Heart left ventricle (tissue), 16 donors: ENCODE measurements around the gene GALNT2. TPM values are rescaled to one million over a fixed set of nuclear protein-coding genes. Genes with fewer than 3 reads are reported as not detected.

Experiments
- ATAC-seq, 4 donors: fragments of 200-7000 bp; cut with Tn5 transposase; one replicate each; pipeline ENCODE4 v1.9.1; 2020 to 2022; ENCODE audit warnings: moderate library complexity in 4 of 4, mild to moderate bottlenecking in 3 of 4, moderate number of reproducible peaks in 1 of 4
- DNase-seq, 5 donors: peaks; one replicate each; pipeline ENCODE4 v3.0.0-alpha.2; 2020
- H3K27ac ChIP-seq, 12 donors: fragments of 200-600 bp; sonication (generic) in 4 of 12; one replicate each; pipeline versions ENCODE4 v1.5.0 to v1.8.0; 2016 to 2022; ENCODE audit warnings: mild to moderate bottlenecking in 2 of 12
- H3K27me3 ChIP-seq, 9 donors: fragments of 200-600 bp; sonication (generic) in 2 of 9; one replicate each; pipeline versions ENCODE4 v1.5.1 to v1.8.0; 2016 to 2022; ENCODE audit warnings: mild to moderate bottlenecking in 3 of 9
- H3K36me3 ChIP-seq, 9 donors: fragments of 200-600 bp; sonication (generic) in 2 of 9; one replicate each; pipeline versions ENCODE4 v1.5.0 to v1.8.0; 2018 to 2022; ENCODE audit warnings: mild to moderate bottlenecking in 2 of 9
- H3K4me1 ChIP-seq, 12 donors: fragments of 200-600 bp; sonication (generic) in 4 of 12; one replicate each; pipeline versions ENCODE4 v1.5.0 to v1.8.0; 2016 to 2022; ENCODE audit warnings: mild to moderate bottlenecking in 3 of 12
- H3K4me3 ChIP-seq, 12 donors: fragments of 200-600 bp; sonication (generic) in 4 of 12; one replicate each; pipeline versions ENCODE4 v1.5.0 to v1.8.0; 2017 to 2022; ENCODE audit warnings: mild to moderate bottlenecking in 9 of 12, moderate library complexity in 4 of 12
- H3K9me3 ChIP-seq, 12 donors: fragments of 200-600 bp; sonication (generic) in 4 of 12; one replicate each; pipeline versions ENCODE4 v1.5.0 to v1.8.0; 2016 to 2022; ENCODE audit warnings: mild to moderate bottlenecking in 1 of 12
- POLR2A ChIP-seq, 2 donors: fragments of 450-650 bp; IDR thresholded peaks; one replicate each; pipeline ENCODE4 v1.6.1; 2017; ENCODE audit warnings: antibody characterized with exemption in 2 of 2, mild to moderate bottlenecking in 2 of 2, moderate library complexity in 2 of 2
- WGBS, 4 donors: extraction: QIAGEN DNeasy Blood & Tissue Kit in 2 of 4; methylation state at CpG; one replicate each; pipeline versions ENCODE4 v1.1.5 to v1.1.7; 2013 to 2018; 5-methylcytosine and 5-hydroxymethylcytosine counted together
- intact Hi-C, 10 donors: fragments of 100-400 bp; cut with DNase I; formaldehyde crosslinking; loops; one replicate each; pipeline versions ENCODE4 v1.11.1 to v1.14.2; 2022
- polyA plus RNA-seq, 2 donors: library from polyadenylated mRNA; stranded (reverse); fragments of 200-250 nt; gene quantifications; one replicate each; pipeline ENCODE4 v1.2.3, GENCODE V29; 2013
- total RNA-seq, 9 donors: library from RNA; depleted of rRNA in 2 of 9; stranded (reverse); fragments of >200 nt in 2 of 9; fragmentation: NEBNext Ultra II Directional in 3 of 9; extraction: Animal tissue kit (Norgen Biotek cat#: 25700) in 3 of 9; gene quantifications; one replicate each; pipeline versions ENCODE4 v1.1.0 to v1.2.4, GENCODE V29; 2016 to 2023
- TF ChIP-seq, protein P1 (sequence below), 12 donors: fragments of 200-600 bp; sonication (generic) in 4 of 12; IDR thresholded peaks; one replicate each; pipeline versions ENCODE4 v1.5.0 to v1.8.0; 2018 to 2022; ENCODE audit warnings: antibody characterized with exemption in 12 of 12, mild to moderate bottlenecking in 5 of 12
- donor health status: ischemic (EF 13 %, LVEDD 7.1; RV severe dilation, severe dysfunction).
- donor health status: healthy with polysubstance abuse.
- donor health status: DM: no; HTN: yes; CAD: no.
- donor health status: DM: no; HTN: no; CAD: no.
- donor health status: ischemic (EF 25% LVEDD 6.9; RV normal size, moderate dysfunction).
- donor health status: ischemic (EF 25% LVEDD 5.7; RV mildly dilated, moderate dysfunction).
- donor health status: healthy.
- donor health status: DM: yes; HTN: yes; CAD: no.
- donor health status: ischemic (EF 35%, LVEDD 5.7; RV mildly dilated, moderate dysfunction).
- donor health status: nonischemic (EF 11% LVEDD 7.7; RV severe dilation, severe dysfunction).
- donor health status: DM: yes; HTN: yes; CAD: no.
- donor health status: PGD.
- donor health status: ischemic (EF 29% LVEDD 5.4; RV normal size, mild dysfunction).
- donor health status: nonischemic (EF 23%, LVEDD 6.1; RV moderate dilation, normal function).

GALNT2 gene
- total and polyA plus RNA-seq, 11 donors = 10.1 to 44.9 (median 31.6) TPM

DNA sequence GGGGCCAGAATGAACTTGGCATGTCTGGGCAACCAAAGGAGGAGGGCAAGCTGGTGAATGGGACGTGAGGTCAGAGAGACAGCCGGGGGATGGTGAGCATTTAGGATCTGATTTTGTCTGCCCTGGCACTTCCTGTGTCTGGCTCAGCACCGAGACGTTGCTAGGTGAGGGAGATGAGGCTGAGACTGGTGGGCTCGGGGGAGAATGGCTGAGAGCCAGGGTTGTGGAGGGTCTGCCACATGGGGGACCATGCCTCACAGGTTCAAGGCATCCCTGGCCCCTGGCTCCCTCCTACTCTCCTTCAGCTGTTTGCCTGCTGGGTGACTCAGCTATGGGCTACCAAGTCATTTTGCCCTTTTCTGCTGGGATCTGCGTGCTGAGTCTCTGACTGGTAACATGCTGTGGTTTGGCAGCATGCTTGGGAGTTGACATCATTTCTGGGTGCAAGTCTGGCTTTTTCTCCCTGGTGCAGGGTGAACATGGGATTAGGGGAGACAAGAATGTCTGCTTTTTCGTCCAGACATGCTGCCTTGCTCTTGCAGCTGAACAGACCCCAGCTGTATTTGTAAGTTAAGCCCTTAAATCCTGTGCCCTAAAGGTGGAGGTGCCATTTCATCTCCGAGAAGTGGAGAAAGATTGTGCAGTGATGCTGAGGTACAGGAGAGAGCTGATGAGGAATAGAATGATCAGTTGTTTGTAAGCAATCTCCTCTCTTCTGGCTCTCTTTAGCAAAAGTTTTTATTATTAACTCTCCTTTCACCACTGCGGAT, 17.6 kb downstream of the GALNT2 start:
- ATAC-seq = peak in 3 of 4 donors; percentile 16 to 79 (median 77)
- H3K27me3 ChIP-seq = no peaks in the 10 kb centered on the region
- peak in 2 of 5 donors; percentile 63 to 75 for DNase-seq
- intact Hi-C loops = loop anchor here in 1 of 10 donors (10.0 kb wide), 1 partner anchor 420 kb away; no protein-coding TSS in a partner anchor
- 71 to 79% (median 73%) methylated on average over 9 of the region's 9 CpGs for WGBS, 4 donors
- H3K4me3 ChIP-seq = no peak overlapping the region
- no peaks in the 10 kb centered on the region for H3K9me3 ChIP-seq
- peaks cover 0 to 12% (median 4%) of the 10 kb centered on the region in 9 donors for H3K36me3 ChIP-seq
- TF ChIP-seq, protein P1, sequence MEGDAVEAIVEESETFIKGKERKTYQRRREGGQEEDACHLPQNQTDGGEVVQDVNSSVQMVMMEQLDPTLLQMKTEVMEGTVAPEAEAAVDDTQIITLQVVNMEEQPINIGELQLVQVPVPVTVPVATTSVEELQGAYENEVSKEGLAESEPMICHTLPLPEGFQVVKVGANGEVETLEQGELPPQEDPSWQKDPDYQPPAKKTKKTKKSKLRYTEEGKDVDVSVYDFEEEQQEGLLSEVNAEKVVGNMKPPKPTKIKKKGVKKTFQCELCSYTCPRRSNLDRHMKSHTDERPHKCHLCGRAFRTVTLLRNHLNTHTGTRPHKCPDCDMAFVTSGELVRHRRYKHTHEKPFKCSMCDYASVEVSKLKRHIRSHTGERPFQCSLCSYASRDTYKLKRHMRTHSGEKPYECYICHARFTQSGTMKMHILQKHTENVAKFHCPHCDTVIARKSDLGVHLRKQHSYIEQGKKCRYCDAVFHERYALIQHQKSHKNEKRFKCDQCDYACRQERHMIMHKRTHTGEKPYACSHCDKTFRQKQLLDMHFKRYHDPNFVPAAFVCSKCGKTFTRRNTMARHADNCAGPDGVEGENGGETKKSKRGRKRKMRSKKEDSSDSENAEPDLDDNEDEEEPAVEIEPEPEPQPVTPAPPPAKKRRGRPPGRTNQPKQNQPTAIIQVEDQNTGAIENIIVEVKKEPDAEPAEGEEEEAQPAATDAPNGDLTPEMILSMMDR (IDR thresholded peaks at IDR 0.05) = no peak
- TF ChIP-seq POLR2A (IDR thresholded peaks at IDR 0.05) = no peak
- H3K27ac ChIP-seq = peak overlapping the region in 6 of 12 donors; percentile 16 to 48 (median 24)
- H3K4me1 ChIP-seq = peaks cover 0 to 64% (median 37%) of the 10 kb centered on the region in 12 donors

DNA sequence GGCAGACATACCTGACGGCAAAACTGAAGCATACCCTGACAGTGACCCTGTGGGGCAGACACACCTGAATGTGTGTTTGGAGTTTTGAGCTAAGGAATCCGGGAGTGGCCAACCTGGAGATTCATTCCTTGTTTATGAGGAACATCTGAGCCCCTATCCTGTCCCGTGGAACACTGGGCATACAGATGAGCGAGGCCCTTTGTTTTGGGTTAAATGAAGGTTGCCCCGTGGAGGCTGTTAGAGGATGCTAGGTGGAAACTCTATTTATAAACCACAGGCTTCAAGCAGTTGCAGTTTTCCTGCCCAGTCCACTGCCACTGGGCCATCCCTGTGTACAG, 18.1 kb downstream of the GALNT2 start:
- ATAC-seq = no peak
- Histone ChIP-seq H3K27me3 (no peaks in the 10 kb centered on the region), H3K27ac (no peak overlapping the region), H3K4me3 (no peak overlapping the region), H3K4me1 (peaks cover 0 to 64% (median 32%) of the 10 kb centered on the region in 12 donors), H3K36me3 (peaks cover 0 to 12% (median 8%) of the 10 kb centered on the region in 9 donors), H3K9me3 (no peaks in the 10 kb centered on the region)
- 89 to 99% (median 93%) methylated on average over 5 of the region's 5 CpGs for WGBS, 4 donors
- TF ChIP-seq, protein P1 (IDR thresholded peaks at IDR 0.05) = no peak
- no peak for TF ChIP-seq POLR2A (IDR thresholded peaks at IDR 0.05)
- intact Hi-C loops = loop anchor here in 1 of 10 donors (10.0 kb wide), 1 partner anchor 420 kb away; no protein-coding TSS in a partner anchor
- DNase-seq = no peak

DNA sequence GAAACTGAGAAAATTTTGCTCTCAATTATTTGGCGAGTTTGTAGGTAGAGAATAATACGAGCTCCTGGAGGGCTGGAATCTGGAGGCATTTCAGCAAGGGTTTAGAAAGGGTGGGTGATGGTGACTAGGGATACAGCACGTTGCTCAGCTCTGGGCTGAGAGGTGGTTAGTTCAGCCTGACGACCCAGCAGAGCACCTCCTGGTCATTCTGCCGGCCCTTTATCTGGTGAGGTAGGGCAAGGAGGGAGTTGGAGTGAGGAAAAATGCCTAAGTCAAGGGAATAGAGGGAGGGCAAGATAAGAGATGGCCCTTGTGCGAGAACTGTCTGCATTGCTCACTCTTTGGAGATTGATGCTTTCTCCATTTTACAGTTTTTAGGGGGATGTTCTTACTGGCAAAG, 19.1 kb downstream of the GALNT2 start:
- Histone ChIP-seq H3K4me3 (no peak overlapping the region), H3K9me3 (no peaks in the 10 kb centered on the region), H3K27ac (no peak overlapping the region), H3K36me3 (peaks cover 0 to 13% (median 5%) of the 10 kb centered on the region in 9 donors), H3K27me3 (no peaks in the 10 kb centered on the region), H3K4me1 (peaks cover 0 to 64% (median 28%) of the 10 kb centered on the region in 12 donors)
- no peak for TF ChIP-seq POLR2A (IDR thresholded peaks at IDR 0.05)
- TF ChIP-seq, protein P1 (IDR thresholded peaks at IDR 0.05) = no peak
- 70 to 80% (median 74%) methylated on average over 6 of the region's 6 CpGs for WGBS, 4 donors
- DNase-seq (no peak), ATAC-seq (no peak)
- intact Hi-C loops = loop anchor here in 1 of 10 donors (10.0 kb wide), 1 partner anchor 421 kb away; no protein-coding TSS in a partner anchor

DNA sequence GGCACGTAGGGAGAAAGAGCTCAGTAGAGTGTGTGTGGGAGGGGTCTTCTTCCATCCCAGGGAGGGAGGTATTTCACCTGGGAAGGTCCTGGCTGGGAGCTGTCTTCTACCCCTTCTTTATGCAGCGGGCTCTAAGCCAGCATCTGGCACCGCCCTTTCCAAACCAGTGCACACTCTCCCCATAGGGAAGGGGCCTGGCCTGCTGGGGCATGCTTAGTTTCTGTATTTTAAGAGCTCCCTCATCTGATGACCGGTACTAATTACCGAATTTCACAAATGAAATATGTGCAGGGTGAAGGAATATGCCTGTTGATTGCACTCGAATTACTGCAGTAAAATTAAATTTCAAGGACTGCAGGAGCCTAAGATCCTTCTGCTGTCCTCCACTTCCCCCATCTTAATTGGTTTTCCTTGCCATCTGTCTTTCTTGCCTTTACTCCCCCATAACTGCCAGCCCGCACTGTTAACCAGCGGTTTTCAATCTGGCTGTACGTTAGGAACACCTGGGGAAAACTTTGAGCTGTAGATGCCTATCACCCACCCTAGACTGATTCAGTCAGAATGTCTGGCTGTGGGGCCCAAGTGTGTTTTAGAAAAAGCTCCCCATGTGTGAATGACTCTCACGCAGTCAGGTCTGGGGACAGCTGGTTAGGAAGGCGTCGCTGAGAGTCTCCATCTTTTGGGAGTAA, 20.1 kb downstream of the GALNT2 start:
- Histone ChIP-seq H3K9me3 (no peaks in the 10 kb centered on the region), H3K27ac (no peak overlapping the region), H3K36me3 (peaks cover 0 to 20% (median 9%) of the 10 kb centered on the region in 9 donors), H3K4me3 (no peak overlapping the region), H3K4me1 (peaks cover 0 to 63% (median 26%) of the 10 kb centered on the region in 12 donors), H3K27me3 (no peaks in the 10 kb centered on the region)
- WGBS, 4 donors = 89 to 93% (median 90%) methylated on average over 12 of the region's 12 CpGs
- TF ChIP-seq POLR2A (IDR thresholded peaks at IDR 0.05) = no peak
- DNase-seq (no peak), ATAC-seq (no peak)
- intact Hi-C loops = loop anchor here in 1 of 10 donors (10.0 kb wide), 1 partner anchor 422 kb away; no protein-coding TSS in a partner anchor
